Endothelial cell of umbilical vein (primary cell): ENCODE data around the gene RNGTT. TPM values are rescaled to one million over a fixed set of nuclear protein-coding genes. Genes with fewer than 3 reads are reported as not detected.

ENCODE experiments used
- BruUV-seq: library from RNA; stranded (reverse); fragments of 400-500 nt; replicated peaks from 2 replicates; lab custom pipeline; 2021; lab: Mats Ljungman, UMichigan
- CTCF ChIA-PET: fragments of 300-600, 350-600 bp; sonication (Branson Sonifier 250); formaldehyde crosslinking; loops from one replicate; lab custom pipeline; 2021; ENCODE audit warnings: antibody characterized with exemption, inconsistent platforms; lab: Charles Lee
- POLR2A ChIA-PET: fragments of 300-600, 350-600 bp; sonication (Branson Sonifier 250); formaldehyde crosslinking; loops from one replicate; lab custom pipeline; 2021; ENCODE audit warnings: antibody characterized with exemption, inconsistent platforms; lab: Charles Lee
- DNase-seq: peaks from one replicate; pipeline ENCODE4 v3.0.0-alpha.2; 2011; ENCODE audit warnings: low read depth, low spot score
- FAIRE-seq: peaks from 2 replicates; lab custom pipeline; 2011; peaks lifted over from hg19 to GRCh38; lab: Jason Lieb, UNC
- H2AFZ ChIP-seq: 2 replicates; pipeline ENCODE4 v1.6.0; 2012; ENCODE audit warnings: low read depth, low read length, control low read depth, inconsistent platforms
- H3K27ac ChIP-seq: 2 replicates; pipeline ENCODE4 v1.5.1; 2011; ENCODE audit warnings: low read depth, mild to moderate bottlenecking, control low read depth, low read length, moderate library complexity; ENCODE audit not compliant: insufficient read depth
- H3K27me3 ChIP-seq, 2 experiments: 2 replicates each; pipeline versions ENCODE4 v1.6.0 to v1.6.1; 2011; ENCODE audit warnings: low read length in 2 of 2, mixed read lengths in 1 of 2; ENCODE audit not compliant: control insufficient read depth in 2 of 2, insufficient read depth in 2 of 2
- H3K36me3 ChIP-seq, 2 experiments: 2 replicates in 1 of 2; 3 replicates in 1 of 2; pipeline ENCODE4 v1.5.1; 2011; ENCODE audit warnings: low read length in 2 of 2, mild to moderate bottlenecking in 1 of 2, moderate library complexity in 1 of 2; ENCODE audit not compliant: control insufficient read depth in 2 of 2, insufficient read depth in 2 of 2; ENCODE audit errors: extremely low read depth in 1 of 2
- H3K4me1 ChIP-seq: 3 replicates; pipeline ENCODE4 v1.5.1; 2011; ENCODE audit warnings: mild to moderate bottlenecking, low read length; ENCODE audit not compliant: control insufficient read depth, insufficient read depth; ENCODE audit errors: extremely low read depth
- H3K4me2 ChIP-seq: 2 replicates; pipeline ENCODE4 v1.6.1; 2011; ENCODE audit warnings: low read length, control low read depth, mixed read lengths; ENCODE audit not compliant: insufficient read depth
- H3K4me3 ChIP-seq, 3 experiments: fragments of 200-600 bp in 1 of 3; sonication (generic), shearing (Covaris generic) in 1 of 3; replicated peaks in 1 of 3; 2 replicates each; pipeline ENCODE4 v1.5.1; 2011 to 2016; ENCODE audit warnings: control low read depth in 3 of 3, low read length in 3 of 3, mild to moderate bottlenecking in 2 of 3, inconsistent platforms in 1 of 3, low read depth in 1 of 3, moderate library complexity in 1 of 3; ENCODE audit not compliant: insufficient read depth in 1 of 3
- H3K79me2 ChIP-seq: 2 replicates; pipeline ENCODE4 v1.6.0; 2012; ENCODE audit warnings: low read length, inconsistent platforms; ENCODE audit not compliant: control insufficient read depth, insufficient read depth
- H3K9ac ChIP-seq: replicated peaks from 2 replicates; pipeline ENCODE3; 2011; ENCODE audit warnings: low read length, control low read depth; ENCODE audit not compliant: insufficient read depth; ENCODE audit errors: extremely low read depth
- H3K9me1 ChIP-seq: replicated peaks from 3 replicates; pipeline ENCODE4 v1.6.0; 2011; ENCODE audit warnings: mild to moderate bottlenecking, low read length; ENCODE audit not compliant: control insufficient read depth, insufficient read depth; ENCODE audit errors: extremely low read depth
- H3K9me3 ChIP-seq: replicated peaks from 2 replicates; pipeline ENCODE4 v1.5.1; 2012; ENCODE audit warnings: low read length, inconsistent platforms; ENCODE audit not compliant: control insufficient read depth, insufficient read depth
- H4K20me1 ChIP-seq: replicated peaks from 2 replicates; pipeline ENCODE3; 2011; ENCODE audit warnings: mild to moderate bottlenecking, low read length; ENCODE audit not compliant: control insufficient read depth, insufficient read depth; ENCODE audit errors: extremely low read depth
- EZH2 ChIP-seq: IDR thresholded peaks from 2 replicates; pipeline ENCODE4 v1.6.1; 2012; ENCODE audit warnings: borderline replicate concordance, low read depth, mild to moderate bottlenecking, moderate library complexity, low read length, inconsistent platforms; ENCODE audit not compliant: severe bottlenecking
- FOS ChIP-seq: IDR thresholded peaks from 2 replicates; pipeline ENCODE4 v1.6.1; 2011; ENCODE audit warnings: mild to moderate bottlenecking, low read length, moderate library complexity, borderline replicate concordance; ENCODE audit not compliant: insufficient read depth
- GATA2 ChIP-seq: IDR thresholded peaks from 2 replicates; pipeline ENCODE4 v1.7.0; 2011; ENCODE audit warnings: low read depth, mild to moderate bottlenecking, moderate library complexity, mixed read lengths, low read length; ENCODE audit not compliant: insufficient read length, insufficient read depth
- JUN ChIP-seq: IDR thresholded peaks from 2 replicates; pipeline ENCODE4 v1.6.1; 2011; ENCODE audit warnings: borderline replicate concordance, low read depth; ENCODE audit not compliant: insufficient read length, insufficient read depth
- MYC ChIP-seq: IDR thresholded peaks from one replicate; pipeline ENCODE4 v1.6.1; 2011; ENCODE audit warnings: mild to moderate bottlenecking, low read depth, low read length
- POLR2A ChIP-seq: IDR thresholded peaks from 2 replicates; pipeline ENCODE4 v1.6.1; 2012; ENCODE audit warnings: low read depth, mild to moderate bottlenecking, control low read depth, low read length
- POLR2AphosphoS5 ChIP-seq: IDR thresholded peaks from 2 replicates; pipeline ENCODE4 v1.6.1; 2012; ENCODE audit warnings: low read depth, mild to moderate bottlenecking, control low read depth, low read length, moderate library complexity; ENCODE audit not compliant: insufficient read depth
- dilution Hi-C: fragments of 300-500 bp; cut with MboI; formaldehyde crosslinking; loops from one replicate; pipeline ENCODE4 v1.15.0; 2019; ENCODE audit warnings: low sequenced_read_pairs; ENCODE audit not compliant: extremely low pct_ligation_motif_present
- intact Hi-C: fragments of 100-400 bp; cut with micrococcal nuclease; formaldehyde crosslinking; loops from one replicate; pipeline ENCODE4 v1.10.0; 2022
- polyA plus RNA-seq, 4 experiments: library from polyadenylated mRNA; depleted of rRNA in 3 of 4; stranded (reverse) in 3 of 4; unstranded in 1 of 4; fragments of >200 nt; gene quantifications; 2 replicates each; pipeline versions ENCODE4 v1.2.1 to v1.2.3, GENCODE V29; 2011 to 2012; ENCODE audit warnings: missing spikeins in 1 of 4
- total RNA-seq: library from RNA; stranded (reverse); gene quantifications from 2 replicates; pipeline ENCODE4 v1.2.3, GENCODE V29; 2021
- TF ChIP-seq, protein P1 (sequence below), 2 donors: IDR thresholded peaks; 1 replicate in 1 of 2; 2 replicates in 1 of 2; pipeline ENCODE4 v1.5.1; 2011; ENCODE audit warnings: low read length in 2 of 2, mild to moderate bottlenecking in 2 of 2, moderate library complexity in 2 of 2, control low read depth in 1 of 2, inconsistent platforms in 1 of 2, low read depth in 1 of 2; ENCODE audit not compliant: insufficient read depth in 1 of 2; ENCODE audit errors: extremely low read depth in 1 of 2
- TF ChIP-seq, protein P2 (sequence below): IDR thresholded peaks from 2 replicates; pipeline ENCODE4 v1.6.1; 2011; ENCODE audit not compliant: insufficient read depth, insufficient read length

Gene RNGTT
- total and polyA plus RNA-seq, 2 donors (not counting 3 experiments of a cell fraction or from before 2014, with no cell fraction given): 2.1 to 13.1 TPM

DNA sequence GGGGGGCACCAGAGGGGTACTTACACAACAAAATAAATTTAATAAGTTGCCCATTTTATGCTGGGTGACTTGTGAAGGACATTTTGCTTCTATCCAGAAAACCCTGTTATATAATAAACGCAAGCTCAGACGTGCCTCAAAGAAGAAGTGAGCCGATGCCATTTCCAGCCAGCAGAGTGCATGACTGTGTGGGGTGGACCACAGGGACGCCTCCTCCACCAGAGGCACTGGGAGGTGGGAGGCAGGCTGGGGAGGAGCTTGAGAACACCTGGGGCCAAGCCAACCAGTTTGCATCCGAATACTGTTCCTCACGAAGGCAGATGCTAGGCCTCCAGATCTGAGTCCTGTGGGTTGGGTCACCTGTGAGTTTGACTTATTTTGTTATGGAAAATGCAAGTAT lies 363.8 kb downstream of the RNGTT start:
- no peaks in the 10 kb centered on the region for H3K79me2 ChIP-seq
- intact Hi-C loops: no loop called here
- H3K4me3 ChIP-seq: no peak overlapping the region
- FAIRE-seq: no peak
- no peak overlapping the region for H3K4me2 ChIP-seq
- no peaks in the 10 kb centered on the region for H3K27me3 ChIP-seq
- no peak overlapping the region for H3K9ac ChIP-seq
- POLR2A ChIA-PET: no interaction called here
- H2AFZ ChIP-seq: no peak overlapping the region
- H3K36me3 ChIP-seq: no peaks in the 10 kb centered on the region
- no peaks in the 10 kb centered on the region for H3K9me3 ChIP-seq
- dilution Hi-C loops: no loop called here
- H4K20me1 ChIP-seq: no peaks in the 10 kb centered on the region
- H3K27ac ChIP-seq: no peak overlapping the region
- H3K9me1 ChIP-seq: no peaks in the 10 kb centered on the region
- TF ChIP-seq JUN (no peak), FOS (no peak), MYC (no peak), GATA2 (no peak), EZH2 (no peak), POLR2A (no peak), POLR2AphosphoS5 (no peak)
- TF ChIP-seq, protein P1, sequence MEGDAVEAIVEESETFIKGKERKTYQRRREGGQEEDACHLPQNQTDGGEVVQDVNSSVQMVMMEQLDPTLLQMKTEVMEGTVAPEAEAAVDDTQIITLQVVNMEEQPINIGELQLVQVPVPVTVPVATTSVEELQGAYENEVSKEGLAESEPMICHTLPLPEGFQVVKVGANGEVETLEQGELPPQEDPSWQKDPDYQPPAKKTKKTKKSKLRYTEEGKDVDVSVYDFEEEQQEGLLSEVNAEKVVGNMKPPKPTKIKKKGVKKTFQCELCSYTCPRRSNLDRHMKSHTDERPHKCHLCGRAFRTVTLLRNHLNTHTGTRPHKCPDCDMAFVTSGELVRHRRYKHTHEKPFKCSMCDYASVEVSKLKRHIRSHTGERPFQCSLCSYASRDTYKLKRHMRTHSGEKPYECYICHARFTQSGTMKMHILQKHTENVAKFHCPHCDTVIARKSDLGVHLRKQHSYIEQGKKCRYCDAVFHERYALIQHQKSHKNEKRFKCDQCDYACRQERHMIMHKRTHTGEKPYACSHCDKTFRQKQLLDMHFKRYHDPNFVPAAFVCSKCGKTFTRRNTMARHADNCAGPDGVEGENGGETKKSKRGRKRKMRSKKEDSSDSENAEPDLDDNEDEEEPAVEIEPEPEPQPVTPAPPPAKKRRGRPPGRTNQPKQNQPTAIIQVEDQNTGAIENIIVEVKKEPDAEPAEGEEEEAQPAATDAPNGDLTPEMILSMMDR (IDR thresholded peaks at IDR 0.05; ENCODE audit: extremely low read depth in 1 of 2, insufficient read depth in 1 of 2, low read depth in 1 of 2, low read length in 2 of 2): no peak
- TF ChIP-seq, protein P2, sequence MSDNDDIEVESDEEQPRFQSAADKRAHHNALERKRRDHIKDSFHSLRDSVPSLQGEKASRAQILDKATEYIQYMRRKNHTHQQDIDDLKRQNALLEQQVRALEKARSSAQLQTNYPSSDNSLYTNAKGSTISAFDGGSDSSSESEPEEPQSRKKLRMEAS: no peak
- CTCF ChIA-PET: no interaction called here
- BruUV-seq: no TSS peak
- no peak for DNase-seq
- no peaks in the 10 kb centered on the region for H3K4me1 ChIP-seq
